HG03025 (cell line): ENCODE data around the gene ZNF888.
"Not testable (repeated sequence)": the region's sequence is repeated elsewhere in the genome, so short reads cannot be mapped to it uniquely, and the experiment has no call there.

Experiments used
- ATAC-seq: cut with Tn5 transposase; IDR thresholded peaks from one replicate; pipeline ENCODE4 v1.9.1; 2021; ENCODE audit warnings: mild to moderate bottlenecking, moderate library complexity; ENCODE audit not compliant: unreplicated experiment, low FRiP score

ZNF888 gene

GRCh38 chr19:52922841-52923777 is at the start of gene ZNF888:
ZNF888 (minus strand) TSS chr19:52923428; CDS start chr19:52917873, 5,555 bp downstream.
- peak; percentile 69 for ATAC-seq

DNA sequence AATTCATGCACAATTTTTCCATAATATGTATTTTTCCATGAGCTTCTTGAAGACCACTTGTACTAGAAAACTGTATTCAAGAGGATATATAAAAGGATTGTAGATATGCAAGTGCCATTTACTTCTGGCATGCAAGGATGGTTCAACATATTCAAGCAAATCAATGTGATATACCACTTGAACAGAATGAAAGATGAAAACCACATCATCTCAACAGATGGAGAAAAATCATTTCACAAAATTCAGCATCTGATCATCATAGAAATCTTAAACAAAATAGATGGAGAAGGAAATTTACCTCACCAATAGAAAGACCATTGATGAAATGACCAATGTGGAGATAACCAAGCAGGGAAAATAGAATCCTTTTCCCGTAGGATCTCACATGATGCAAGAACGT is 44.5 kb upstream of the ZNF888 start:
- no peak for ATAC-seq

- peak; percentile 13 for ATAC-seq
These were observed 40.0 kb upstream of the ZNF888 start for GRCh38 chr19:52963247-52963618.

- peak; percentile 96 for ATAC-seq
These were observed 39.4 kb upstream of the ZNF888 start, which contains the start of gene ZNF816 for GRCh38 chr19:52962394-52963246. ZNF816 (minus strand) TSS chr19:52962881; CDS start chr19:52956089, 6,792 bp downstream.

DNA sequence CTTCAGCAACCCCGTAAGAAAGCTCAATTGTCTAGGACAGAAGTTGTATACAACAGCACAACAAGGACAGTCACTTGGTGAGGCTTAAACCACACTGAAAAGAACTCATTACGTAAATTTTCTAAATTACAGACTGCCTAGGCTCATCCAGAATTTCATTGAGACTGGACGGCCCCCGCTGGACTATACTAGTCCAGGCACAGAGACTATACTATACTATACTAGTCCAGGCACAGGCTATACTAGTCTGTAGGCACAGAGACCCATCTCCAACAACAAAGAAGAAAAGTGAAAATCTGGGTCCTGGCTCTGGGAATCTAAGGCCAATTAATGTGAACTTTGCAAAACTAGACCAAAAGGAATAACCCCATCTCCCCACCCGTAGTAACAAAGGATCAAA is 38.8 kb upstream of the ZNF888 start:
- no peak for ATAC-seq

- no peak for ATAC-seq
These were observed 36.5 kb upstream of the ZNF888 start for GRCh38 chr19:52959613-52960295.

DNA sequence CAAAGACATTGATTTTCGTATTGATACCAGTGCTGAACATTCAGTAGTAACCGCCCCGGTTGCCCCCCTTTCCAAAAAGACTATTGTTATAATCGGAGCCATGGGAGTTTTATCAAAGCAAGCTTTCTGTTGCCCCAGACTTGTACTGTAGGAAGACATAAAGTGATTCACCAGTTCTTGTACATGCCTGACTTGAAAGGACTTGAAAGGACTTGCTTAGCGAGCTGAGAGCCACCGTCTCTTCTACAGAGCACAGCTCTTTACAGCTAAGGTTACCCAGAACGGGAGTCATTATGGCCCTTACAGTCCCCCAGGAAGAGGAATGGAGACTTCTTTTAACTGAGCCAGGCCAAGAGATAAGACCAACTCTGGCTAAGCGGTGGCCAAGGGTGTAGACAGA is 34.4 kb upstream of the ZNF888 start:
- no peak for ATAC-seq

- ATAC-seq, result no peak
These were observed 33.7 kb upstream of the ZNF888 start for GRCh38 chr19:52956917-52957316.

- no peak for ATAC-seq
These were observed 26.2 kb upstream of the ZNF888 start for GRCh38 chr19:52949422-52949821.

DNA sequence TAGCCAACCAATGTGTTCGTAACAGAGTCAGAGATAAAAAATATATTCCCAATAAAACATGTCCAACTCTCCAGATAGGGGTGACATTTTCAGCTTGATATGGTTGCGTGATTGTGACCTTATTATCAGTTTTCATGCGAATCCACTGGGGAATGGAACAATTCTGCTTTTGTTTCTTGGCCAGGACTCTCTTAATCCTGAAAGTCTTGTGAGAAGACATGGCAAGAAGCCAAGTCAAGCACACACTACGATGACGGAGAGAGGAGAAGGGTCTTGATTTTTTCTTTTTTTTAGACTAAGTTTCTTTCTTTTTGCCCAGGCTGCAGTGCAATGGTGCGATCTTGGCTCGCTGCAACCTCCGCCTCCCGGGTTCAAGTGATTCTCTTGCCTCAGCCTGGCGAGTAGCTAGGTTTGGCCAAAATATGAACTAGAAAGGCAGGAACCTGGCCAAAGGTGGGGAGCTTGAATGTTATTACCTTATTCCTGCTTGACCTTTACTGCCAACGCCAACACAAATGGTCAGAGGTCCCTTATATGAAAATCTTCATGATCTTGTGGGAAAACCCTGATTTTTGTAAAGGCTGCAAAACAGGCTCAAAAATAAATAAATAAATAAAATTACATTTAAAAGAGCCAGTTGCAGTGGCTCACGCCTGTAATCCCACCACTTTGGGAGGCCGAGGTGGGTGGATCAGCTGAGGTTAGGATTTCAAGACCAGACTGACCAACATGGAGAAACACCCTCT is 25.0 kb upstream of the ZNF888 start:
- ATAC-seq, result no peak

GRCh38 chr19:52946322-52947310 is 23.4 kb upstream of the ZNF888 start:
- no peak for ATAC-seq

GRCh38 chr19:52945652-52946321 is 22.6 kb upstream of the ZNF888 start:
- ATAC-seq, result no peak

GRCh38 chr19:52944703-52945493 is 21.7 kb upstream of the ZNF888 start:
- not testable (repeated sequence) for ATAC-seq

DNA sequence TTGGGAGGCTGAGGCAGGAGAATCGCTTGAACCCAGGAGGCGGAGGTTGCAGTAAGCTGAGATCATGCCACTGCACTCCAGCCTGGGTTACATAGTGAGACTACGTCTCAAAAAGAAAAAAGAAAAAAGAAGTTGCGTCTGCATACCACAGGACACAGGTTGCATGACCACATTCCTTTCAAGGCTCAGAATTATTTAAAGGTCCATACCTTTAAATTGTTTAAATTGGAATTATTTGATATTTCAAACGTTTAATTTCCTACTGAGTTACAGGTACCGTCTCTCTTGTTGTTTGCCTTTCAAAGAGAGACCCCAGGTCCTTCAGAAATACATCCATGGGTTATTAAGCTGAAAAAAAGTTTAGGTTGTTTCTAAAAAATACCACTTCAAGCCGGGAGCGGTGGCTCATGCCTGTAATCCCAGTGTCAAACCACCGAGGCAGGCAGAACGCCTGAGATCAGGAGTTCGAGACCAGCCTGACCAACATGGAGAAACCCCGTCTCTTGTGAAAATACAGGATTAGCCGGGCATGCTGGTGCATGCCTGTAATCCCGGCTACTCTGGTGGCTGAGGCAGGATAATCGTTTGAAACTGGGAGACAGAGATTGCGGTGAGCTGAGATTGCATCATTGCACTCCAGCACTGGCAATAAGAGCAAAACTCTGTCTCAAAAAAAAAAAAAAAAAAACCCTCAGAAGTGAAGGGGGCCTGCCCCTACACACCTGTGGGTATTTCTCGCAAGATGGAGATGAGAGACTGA is 20.8 kb upstream of the ZNF888 start:
- no peak for ATAC-seq

DNA sequence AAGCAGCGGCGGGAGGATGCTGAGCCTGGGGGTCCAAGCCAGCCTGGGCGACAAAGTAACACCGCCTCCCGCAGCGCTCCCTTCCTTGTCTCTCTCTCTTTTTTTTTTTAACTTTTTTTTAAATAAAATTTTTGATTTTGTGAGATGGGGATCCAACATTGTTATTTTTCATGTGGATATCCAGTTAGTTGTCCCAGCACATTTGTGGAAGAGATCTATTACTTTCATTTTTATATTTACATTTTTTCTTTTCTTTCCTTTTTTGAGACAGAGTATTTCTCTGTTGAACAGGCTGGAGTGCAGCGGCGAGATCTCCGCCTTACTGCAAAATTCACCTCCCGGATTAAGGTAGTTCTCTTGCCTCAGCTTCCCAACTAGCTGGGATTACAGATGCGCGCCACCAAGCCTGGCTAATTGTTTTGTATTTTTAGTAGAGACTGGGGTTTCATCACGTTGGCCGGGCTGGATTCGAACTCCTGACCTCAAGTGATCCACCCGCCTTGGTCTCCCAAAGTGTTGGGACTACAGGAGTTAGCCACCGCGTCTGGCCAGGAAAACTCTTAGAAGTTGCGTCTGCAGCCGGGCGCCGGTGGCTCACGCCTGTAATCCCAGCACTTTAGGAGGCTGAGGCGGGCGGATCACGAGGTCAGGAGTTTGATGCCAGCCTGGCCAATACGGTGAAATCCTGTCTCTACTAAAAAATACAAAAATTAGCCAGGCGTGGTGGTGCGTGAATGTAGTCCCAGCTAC is 20.1 kb upstream of the ZNF888 start:
- ATAC-seq, result no peak
